ENCODE results near the gene PRXL2C. TPM values are rescaled to one million over a fixed set of nuclear protein-coding genes. Genes with fewer than 3 reads are reported as not detected.
A peak's percentile ranks its signal among the peaks of the same experiment; 100 is the strongest.

PRXL2C gene
- total RNA-seq, 1 experiment from 2014 or later, result 8.5 TPM

DNA sequence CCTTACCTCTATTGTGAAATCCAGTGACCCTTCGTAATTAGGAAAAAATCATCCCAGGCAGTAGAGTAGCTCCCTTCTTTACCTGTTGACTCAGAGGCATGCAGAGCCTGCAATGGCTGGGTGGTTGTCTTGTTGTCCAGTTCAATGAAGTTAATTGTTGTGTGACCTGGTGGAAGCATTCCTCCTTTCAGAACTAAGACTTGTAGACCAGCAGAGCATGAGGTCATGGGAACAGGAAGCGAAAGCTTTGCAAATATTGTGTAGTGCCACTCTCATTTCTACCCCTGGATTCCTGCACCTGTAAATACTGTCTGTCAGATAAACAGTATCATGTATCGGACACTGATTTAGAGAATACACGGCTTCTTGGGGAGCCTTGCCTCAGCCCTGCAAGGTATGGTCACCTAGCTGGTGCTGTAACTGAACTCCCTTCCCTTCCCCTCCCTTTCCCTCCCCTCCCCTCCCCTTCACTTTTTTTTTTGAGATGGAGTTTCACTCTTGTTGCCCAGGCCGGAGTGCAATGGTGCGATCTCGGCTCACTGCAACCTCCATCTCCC lies 5.7 kb upstream of the PRXL2C start:
- no peak overlapping the region for H3K27ac ChIP-seq
- H4K20me1 ChIP-seq (ENCODE audit: insufficient read depth), result no peaks in the 10 kb centered on the region
- H3K36me3 ChIP-seq (ENCODE audit: low read depth), result no peaks in the 10 kb centered on the region
- intact Hi-C loops (cut with micrococcal nuclease; ENCODE audit: unreplicated experiment), result no loop called here
- H3K4me3 ChIP-seq, result no peak overlapping the region
- peaks cover 10% of the 10 kb centered on the region; the same call in 1 of the 2 replicates for H3K4me1 ChIP-seq (replicated peaks; ENCODE audit: insufficient read depth)
- H3K9me3 ChIP-seq (ENCODE audit: insufficient read depth, low read depth), result no peaks in the 10 kb centered on the region
- H3K9me2 ChIP-seq (ENCODE audit: insufficient read depth), result no peaks in the 10 kb centered on the region
- H3K27me3 ChIP-seq (ENCODE audit: insufficient read depth, low read depth), result no peaks in the 10 kb centered on the region
- peaks cover 7% of the 10 kb centered on the region; the same call in 1 of the 2 replicates for H3F3A ChIP-seq (ENCODE audit: insufficient read depth, low read depth)
- CTCF ChIA-PET, result interaction anchor here (0.6 to 0.7 kb wide), 2 partner anchors 173 to 205 kb away, joined by 3 to 4 read pairs; no protein-coding TSS in a partner anchor
- no peak overlapping the region for H3K4me2 ChIP-seq
- BruUV-seq (replicated peaks), result no TSS peak
- no peaks in the 10 kb centered on the region for H3K79me2 ChIP-seq (ENCODE audit: low read depth)
- POLR2A ChIA-PET (ENCODE audit: unreplicated experiment), result no interaction called here
- TF ChIP-seq EZH2 (IDR thresholded peaks at IDR 0.05; ENCODE audit: low read depth), result no peak
- TF ChIP-seq CTCF (conservative IDR thresholded peaks at IDR 0.05), result no peak
- no peak overlapping the region for H2AFZ ChIP-seq
- no peak for DNase-seq

DNA sequence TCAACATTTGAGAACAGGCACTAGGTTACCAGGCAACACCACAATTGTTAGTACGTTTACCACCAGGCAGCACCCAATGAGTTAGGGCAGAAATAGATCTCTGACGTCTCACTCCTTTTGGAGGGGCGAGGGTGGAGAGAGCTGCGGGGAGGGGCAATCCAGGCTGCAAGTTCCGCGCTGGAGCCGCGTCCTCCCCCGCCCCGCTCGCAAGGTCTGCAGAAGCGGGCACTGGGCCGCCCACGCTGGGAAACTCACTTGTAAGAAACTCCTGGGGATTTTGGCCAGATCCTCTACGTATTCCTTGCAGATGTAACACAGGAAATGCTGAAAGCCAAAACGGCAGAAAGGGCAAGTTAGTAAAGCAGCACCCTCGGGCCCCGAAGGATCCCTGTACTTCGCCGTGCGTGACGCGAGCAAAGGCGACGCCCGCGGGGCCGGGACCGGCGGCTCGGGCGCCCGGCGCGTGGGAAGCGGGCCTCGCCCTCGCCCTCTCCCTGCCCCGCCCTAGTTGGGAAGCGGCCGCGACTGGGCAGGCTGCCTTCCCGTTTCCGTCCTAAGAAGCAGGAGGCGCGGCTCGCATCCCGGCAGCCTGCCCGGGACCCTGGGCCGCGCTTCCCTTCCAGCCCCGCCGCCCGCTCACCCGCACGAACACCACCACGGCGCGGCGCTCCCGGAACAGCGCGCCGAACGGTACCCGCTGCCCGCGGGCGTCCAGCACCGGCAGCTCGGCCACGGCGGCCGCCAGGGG lies 493 bp downstream of the PRXL2C start:
- H3K36me3 ChIP-seq (ENCODE audit: low read depth), result no peaks in the 10 kb centered on the region
- peak; percentile 50 to 73 for DNase-seq
- BruUV-seq (replicated peaks), result TSS peak; percentile 54
- H3K9me3 ChIP-seq (ENCODE audit: insufficient read depth, low read depth), result no peaks in the 10 kb centered on the region
- peak overlapping the region; percentile 76 for H3K4me2 ChIP-seq
- H3F3A ChIP-seq (ENCODE audit: insufficient read depth, low read depth), result peaks cover 33% of the 10 kb centered on the region
- no peak for TF ChIP-seq CTCF (conservative IDR thresholded peaks at IDR 0.05)
- H3K9me2 ChIP-seq (ENCODE audit: insufficient read depth), result no peaks in the 10 kb centered on the region
- no peaks in the 10 kb centered on the region for H3K27me3 ChIP-seq (ENCODE audit: insufficient read depth, low read depth)
- ChIA-PET POLR2A (ENCODE audit: unreplicated experiment) (interaction anchor here (0.6 to 1.3 kb wide), 4 partner anchors 20 to 315 kb away, joined by 4 to 11 read pairs (median 4); partner anchors contain the start of gene HABP4), CTCF (no interaction called here)
- H2AFZ ChIP-seq, result peak overlapping the region; percentile 82
- peak overlapping the region; percentile 66 for H3K27ac ChIP-seq
- intact Hi-C loops (cut with micrococcal nuclease; ENCODE audit: unreplicated experiment), result loop anchor here (2.0 to 10.0 kb wide), 4 partner anchors 88 to 327 kb away; partner anchors contain the start of gene ZNF367
- H3K4me3 ChIP-seq, result peak overlapping the region; percentile 84
- H3K4me1 ChIP-seq (replicated peaks; ENCODE audit: insufficient read depth), result peaks cover 17% of the 10 kb centered on the region
- H3K79me2 ChIP-seq (ENCODE audit: low read depth), result no peaks in the 10 kb centered on the region
- H4K20me1 ChIP-seq (ENCODE audit: insufficient read depth), result no peaks in the 10 kb centered on the region

DNA sequence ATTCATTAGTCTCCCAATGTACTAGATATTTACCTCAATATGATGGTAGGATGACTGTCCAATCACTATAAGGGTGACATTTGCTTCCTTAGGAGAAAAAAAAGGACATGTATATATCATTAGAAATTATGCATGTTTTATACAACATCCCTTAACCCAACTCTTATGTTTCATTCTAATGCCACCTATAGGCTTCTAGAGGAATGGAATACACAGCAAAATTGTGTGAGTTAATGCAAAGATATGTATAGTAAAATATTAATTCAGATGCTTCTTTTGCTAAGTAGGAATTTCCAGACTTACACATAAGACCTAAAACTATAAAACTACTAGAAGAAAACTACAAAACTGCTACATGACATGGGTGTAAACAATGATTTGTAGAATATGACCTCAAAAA lies 3.5 kb downstream of the PRXL2C start:
- TF ChIP-seq EZH2 (IDR thresholded peaks at IDR 0.05; ENCODE audit: low read depth), result no peak
- TF ChIP-seq CTCF (conservative IDR thresholded peaks at IDR 0.05), result peak; percentile 76
- POLR2A ChIA-PET (ENCODE audit: unreplicated experiment), result no interaction called here
- CTCF ChIA-PET, result no interaction called here
- H3K27me3 ChIP-seq (ENCODE audit: insufficient read depth, low read depth), result no peaks in the 10 kb centered on the region
- H3K9me3 ChIP-seq (ENCODE audit: insufficient read depth, low read depth), result no peaks in the 10 kb centered on the region
- no peaks in the 10 kb centered on the region for H3K79me2 ChIP-seq (ENCODE audit: low read depth)
- peaks cover 33% of the 10 kb centered on the region for H3F3A ChIP-seq (ENCODE audit: insufficient read depth, low read depth)
- no peak overlapping the region for H3K4me2 ChIP-seq
- no TSS peak for BruUV-seq (replicated peaks)
- no peak for DNase-seq
- intact Hi-C loops (cut with micrococcal nuclease; ENCODE audit: unreplicated experiment), result loop anchor here (1.0 to 10.0 kb wide), 3 partner anchors 30 to 324 kb away; partner anchors contain the start of gene ZNF367
- H3K9me2 ChIP-seq (ENCODE audit: insufficient read depth), result no peaks in the 10 kb centered on the region
- H3K4me3 ChIP-seq, result no peak overlapping the region
- H2AFZ ChIP-seq, result no peak overlapping the region
- H3K27ac ChIP-seq, result no peak overlapping the region
- peaks cover 12% of the 10 kb centered on the region for H3K4me1 ChIP-seq (replicated peaks; ENCODE audit: insufficient read depth)
- no peaks in the 10 kb centered on the region for H4K20me1 ChIP-seq (ENCODE audit: insufficient read depth)
- H3K36me3 ChIP-seq (ENCODE audit: low read depth), result no peaks in the 10 kb centered on the region
